Measurements from ENCODE around the gene INHBE.

- TF ChIP-seq, protein P1, sequence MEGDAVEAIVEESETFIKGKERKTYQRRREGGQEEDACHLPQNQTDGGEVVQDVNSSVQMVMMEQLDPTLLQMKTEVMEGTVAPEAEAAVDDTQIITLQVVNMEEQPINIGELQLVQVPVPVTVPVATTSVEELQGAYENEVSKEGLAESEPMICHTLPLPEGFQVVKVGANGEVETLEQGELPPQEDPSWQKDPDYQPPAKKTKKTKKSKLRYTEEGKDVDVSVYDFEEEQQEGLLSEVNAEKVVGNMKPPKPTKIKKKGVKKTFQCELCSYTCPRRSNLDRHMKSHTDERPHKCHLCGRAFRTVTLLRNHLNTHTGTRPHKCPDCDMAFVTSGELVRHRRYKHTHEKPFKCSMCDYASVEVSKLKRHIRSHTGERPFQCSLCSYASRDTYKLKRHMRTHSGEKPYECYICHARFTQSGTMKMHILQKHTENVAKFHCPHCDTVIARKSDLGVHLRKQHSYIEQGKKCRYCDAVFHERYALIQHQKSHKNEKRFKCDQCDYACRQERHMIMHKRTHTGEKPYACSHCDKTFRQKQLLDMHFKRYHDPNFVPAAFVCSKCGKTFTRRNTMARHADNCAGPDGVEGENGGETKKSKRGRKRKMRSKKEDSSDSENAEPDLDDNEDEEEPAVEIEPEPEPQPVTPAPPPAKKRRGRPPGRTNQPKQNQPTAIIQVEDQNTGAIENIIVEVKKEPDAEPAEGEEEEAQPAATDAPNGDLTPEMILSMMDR (IDR thresholded peaks at IDR 0.05; ENCODE audit: low read length): no peak
- TF ChIP-seq EZH2 (IDR thresholded peaks at IDR 0.05; ENCODE audit: borderline replicate concordance, low read length): no peak
These were observed 16.0 kb downstream of the INHBE start for GRCh38 chr12:57470970-57471656.
